NCI-H774 (cell line): ENCODE data around the gene GLT8D2.
"Not testable (repeated sequence)": the region's sequence is repeated elsewhere in the genome, so short reads cannot be mapped to it uniquely, and the experiment has no call there.

Source experiments
- DNase-seq: peaks from one replicate; lab custom pipeline; 2025; lab: John Stamatoyannopoulos, UW

GLT8D2 gene

DNA sequence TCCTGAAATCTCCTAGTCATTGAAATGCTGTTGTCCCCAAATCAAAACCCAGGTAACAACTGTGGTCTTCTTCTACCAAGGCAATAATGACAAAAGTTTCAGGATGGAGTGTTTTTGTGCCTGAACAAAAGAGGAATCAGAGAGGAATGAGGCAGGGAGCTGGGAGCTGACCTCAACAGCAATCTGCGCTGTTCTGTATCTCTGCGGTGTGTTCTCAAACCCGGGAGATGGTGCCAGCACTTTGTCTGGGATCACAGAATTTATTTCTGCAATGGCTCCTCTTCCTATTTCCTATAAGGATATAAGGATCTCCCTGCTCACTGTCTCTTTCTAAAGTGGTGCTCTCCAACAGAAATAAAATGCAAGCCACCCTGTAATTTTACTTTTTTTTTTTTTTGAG is 449 bp upstream of the GLT8D2 start:
- DNase-seq: no peak

DNA sequence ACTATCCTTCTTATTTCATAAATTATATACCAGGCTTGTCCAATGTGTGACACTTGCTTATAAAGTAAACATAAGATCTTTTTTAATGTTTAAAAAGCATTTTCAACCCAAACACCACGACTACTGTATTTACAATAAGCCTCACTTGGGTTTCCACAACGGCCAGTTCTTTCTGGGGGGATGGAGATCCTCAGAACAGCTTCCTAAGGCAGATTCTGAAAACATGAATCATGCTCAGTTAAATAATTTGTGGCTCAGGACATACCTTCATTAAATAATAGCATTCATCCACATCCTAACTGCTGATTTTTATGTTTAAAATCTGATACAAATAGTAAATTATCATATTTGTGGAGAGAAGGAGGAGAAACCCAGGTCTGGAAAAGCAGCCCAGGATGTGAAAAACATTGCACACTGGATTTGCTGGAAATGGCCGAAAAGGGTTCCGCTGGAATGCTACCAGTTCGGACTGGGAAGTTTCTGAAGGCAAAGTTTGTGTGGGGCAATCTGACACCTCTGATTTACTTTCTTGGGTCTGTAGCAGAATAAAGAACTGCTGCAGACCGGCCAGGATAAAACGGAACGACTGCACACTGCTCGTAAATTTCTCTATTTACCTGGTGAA is 597 bp downstream of the GLT8D2 start:
- DNase-seq: no peak

DNA sequence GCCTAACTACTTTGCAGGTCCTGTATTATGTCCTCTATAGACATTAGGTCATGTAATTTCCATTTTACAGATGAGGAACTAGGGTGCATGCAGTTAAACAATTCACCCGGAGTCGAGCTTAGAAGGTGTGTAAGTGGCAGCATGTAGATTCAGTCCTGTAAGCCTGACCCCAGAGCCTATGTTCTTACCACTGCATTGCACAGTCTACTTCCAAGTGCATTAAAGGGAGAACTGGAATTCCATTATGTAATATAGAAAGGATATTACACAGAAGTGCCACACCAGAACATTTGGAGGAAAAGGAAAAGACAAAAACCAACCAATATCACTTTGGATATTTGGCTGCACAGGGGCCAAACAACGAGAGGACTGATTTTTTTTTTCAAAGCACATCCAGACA is 1.2 kb downstream of the GLT8D2 start:
- DNase-seq: no peak

DNA sequence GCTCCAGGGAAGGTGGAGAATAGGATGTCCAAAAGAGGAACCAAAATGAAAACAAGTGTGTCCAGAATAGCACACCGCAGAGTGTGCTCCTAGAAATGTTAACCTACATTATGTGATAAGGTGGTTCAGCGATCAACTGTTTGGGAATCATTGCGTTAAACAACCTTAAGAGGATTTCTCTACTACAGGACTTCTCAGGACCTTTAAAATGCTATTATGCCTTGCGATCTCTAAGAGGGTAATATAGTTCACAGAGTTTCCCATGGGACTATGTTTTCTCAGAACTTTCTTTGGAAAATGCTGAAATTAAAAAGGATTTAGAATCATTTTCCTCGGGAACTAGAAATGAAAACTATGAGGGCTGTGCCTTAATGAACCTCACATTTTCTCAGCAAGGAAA is 1.8 kb downstream of the GLT8D2 start:
- DNase-seq: no peak

DNA sequence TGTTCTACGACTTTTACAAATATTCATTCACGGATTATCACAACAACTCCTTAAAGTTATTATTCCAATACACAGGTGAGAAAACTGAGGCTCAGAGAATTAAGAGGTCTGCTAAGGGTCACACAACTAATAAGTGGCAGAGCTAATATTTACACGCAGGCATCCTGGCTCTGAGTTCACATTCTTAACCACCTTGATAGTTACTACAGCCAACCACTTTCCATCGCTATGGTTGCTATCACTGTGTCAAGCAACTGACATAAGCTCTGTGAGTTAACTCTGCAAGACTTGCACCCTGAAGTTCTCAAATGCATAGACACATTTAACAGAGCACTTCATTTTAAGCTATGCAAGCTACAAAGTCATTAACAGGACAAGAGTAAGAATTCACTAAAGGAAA is 3.7 kb downstream of the GLT8D2 start:
- DNase-seq: no peak

DNA sequence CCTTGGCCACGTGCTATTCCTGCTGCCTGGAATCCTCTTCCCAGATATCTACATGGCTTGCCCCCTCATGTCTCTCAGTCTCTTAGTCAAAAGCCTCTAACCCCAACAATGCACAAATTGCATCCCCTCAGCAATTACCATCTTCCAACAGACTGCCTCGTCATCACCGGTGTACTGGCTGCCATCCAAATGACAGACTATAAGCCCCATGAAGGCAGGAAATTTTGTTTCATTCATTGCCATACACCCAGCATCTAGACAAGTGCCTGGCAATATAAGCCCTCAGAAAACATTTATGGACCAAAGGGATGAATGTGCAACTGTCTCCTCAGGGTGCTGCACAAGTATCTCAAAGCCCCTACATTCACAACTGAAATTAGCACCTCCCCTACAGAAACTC is 5.8 kb downstream of the GLT8D2 start:
- DNase-seq: no peak

DNA sequence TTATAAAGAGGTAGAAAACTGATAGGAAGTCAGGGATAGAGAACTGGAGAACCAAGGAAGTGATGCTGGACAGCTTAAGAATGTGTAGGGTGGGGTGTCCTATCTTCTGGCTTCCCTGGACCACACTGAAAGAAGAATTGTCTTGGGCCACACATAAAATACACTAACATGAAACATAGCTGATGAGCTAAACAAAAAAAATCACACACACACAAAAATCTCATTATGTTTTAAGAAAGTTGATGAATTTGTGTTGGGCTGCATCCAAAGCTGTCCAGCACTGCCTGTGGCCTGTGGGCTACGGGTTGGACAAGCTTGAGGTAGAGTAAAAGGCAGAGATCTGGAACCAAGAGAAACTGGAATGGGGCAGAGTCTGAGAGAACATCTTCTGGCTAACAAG is 7.4 kb downstream of the GLT8D2 start:
- no peak for DNase-seq

DNA sequence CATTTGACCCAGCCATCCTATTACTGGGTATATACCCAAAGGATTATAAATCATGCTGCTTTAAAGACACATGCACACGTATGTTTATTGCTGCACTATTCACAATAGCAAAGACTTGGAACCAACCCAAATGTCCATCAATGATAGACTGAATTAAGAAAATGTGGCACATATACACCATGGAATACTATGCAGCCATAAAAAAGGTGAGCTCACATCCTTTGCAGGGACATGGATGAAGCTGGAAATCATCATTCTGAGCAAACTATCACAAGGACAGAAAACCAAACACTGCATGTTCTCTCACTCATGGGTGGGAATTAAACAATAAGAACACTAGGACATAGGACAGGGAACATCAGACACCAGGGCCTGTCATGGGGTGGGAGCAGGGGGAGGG is 10.2 kb downstream of the GLT8D2 start:
- DNase-seq: not testable (repeated sequence)

DNA sequence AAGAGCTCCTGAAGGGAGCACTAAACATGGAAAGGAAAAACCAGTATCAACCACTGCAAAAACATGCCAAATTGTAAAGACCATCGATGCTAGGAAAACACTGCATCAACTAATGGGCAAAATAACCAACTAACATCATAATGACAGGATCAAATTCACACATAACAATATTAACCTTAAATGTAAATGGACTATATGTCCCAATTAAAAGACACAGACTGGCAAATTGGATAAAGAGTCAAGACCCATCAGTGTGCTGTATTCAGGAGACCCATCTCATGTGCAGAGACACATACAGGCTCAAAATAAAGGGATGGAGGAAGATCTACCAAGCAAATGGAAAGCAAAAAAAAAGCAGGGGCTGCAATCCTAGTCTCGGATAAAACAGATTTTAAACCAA is 13.8 kb downstream of the GLT8D2 start:
- DNase-seq: not testable (repeated sequence)

DNA sequence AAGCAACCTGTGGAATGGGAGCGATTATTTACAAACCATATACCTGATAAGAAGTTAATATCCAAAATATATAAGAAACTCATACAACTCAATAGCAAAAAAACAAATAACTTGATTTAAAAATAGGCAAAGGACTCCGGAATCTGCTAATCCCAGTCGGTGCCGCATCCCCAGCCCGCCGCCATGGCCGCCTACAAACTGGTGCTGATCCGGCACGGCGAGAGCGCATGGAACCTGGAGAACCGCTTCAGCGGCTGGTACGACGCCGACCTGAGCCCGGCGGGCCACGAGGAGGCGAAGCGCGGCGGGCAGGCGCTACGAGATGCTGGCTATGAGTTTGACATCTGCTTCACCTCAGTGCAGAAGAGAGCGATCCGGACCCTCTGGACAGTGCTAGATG is 19.4 kb downstream of the GLT8D2 start:
- not testable (repeated sequence) for DNase-seq

DNA sequence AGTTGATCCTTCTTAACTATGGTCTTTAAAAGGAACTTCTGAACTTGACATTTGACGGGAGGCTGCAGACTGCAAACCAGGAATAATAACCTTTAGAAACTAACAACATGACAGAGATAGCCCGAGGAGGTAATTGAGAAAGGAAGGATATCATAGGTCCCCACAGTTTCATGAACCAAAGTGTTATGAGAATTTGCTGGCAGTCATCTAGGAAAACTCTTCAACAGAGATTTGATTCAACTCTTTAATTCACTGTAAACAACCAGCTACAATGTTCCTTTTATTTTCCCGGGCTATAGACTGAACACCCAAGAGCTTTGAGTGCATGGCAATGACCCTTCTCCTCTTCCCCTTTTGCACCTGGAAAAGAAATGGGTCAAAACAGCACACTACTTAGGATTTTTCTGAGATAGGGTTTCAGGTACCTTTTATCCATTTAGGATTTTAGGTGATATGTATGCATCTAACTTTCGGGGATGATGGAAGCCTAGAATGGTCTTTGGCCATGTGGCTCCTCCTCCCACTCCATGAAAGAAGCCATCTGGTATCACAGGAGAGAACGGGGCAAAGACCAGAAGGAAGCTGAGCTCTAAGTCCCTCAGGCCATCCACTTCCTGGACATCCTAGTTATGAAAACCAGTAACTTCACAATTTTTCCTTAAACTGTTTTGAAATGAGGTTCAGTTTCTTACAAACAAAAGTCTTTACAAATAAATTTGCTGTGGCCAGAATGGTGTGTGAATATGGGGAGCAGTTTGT is 23.0 kb downstream of the GLT8D2 start:
- DNase-seq: no peak

DNA sequence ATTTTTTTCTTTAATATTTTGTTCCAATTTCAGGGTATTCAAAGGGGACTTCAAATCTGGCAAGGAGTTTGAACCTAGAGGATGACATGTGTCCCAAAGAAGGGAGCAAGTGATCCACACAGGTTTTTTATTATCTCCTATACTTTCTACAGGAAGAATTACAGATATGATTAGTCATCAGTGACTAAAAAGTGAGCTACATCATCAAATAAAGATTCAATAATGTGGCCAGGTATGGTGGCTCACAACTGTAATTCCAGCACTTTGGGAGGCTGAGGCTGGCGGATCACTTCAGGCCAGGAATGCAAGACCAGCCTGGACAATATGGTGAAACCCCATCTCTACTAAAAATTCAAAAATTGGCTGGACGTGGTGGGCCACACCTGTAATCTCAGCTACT is 24.2 kb downstream of the GLT8D2 start:
- no peak for DNase-seq

DNA sequence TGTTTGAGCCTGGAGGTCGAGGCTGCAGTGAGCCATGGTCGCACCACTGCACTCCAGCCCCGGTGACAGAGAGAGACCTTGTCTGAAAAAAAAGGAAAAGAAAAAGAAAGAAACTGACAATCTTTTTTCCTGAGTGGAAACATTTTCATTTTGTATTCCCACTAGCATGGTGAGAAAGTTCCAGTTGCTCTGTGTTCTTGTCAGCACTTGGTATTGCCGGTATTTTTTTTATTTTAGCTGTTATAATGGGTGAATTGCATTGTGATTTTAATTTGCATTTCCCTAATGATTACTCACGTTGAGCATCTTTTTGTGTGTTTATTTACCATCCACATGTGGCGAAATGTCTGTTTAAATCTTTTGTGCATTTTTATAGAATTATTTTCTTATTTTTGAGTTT is 25.6 kb downstream of the GLT8D2 start:
- no peak for DNase-seq

DNA sequence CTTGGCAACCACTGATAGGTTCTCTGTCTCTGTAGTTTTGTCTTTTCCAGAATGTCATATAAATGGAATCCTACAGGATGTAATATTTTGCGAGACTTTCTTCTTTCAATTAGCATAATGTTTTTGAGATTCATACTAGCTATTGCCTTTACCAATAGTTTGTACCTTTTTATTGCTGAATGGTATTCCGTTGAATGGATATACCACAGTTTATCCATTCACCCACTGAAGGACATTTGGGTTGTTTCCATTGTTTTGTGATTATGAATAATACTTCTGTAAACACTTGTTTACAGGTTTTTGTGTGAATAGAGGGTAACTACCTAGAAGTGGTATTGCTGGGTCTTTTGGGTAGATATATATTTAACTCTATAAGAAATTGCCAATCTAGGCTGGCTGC is 26.3 kb downstream of the GLT8D2 start:
- DNase-seq: no peak

DNA sequence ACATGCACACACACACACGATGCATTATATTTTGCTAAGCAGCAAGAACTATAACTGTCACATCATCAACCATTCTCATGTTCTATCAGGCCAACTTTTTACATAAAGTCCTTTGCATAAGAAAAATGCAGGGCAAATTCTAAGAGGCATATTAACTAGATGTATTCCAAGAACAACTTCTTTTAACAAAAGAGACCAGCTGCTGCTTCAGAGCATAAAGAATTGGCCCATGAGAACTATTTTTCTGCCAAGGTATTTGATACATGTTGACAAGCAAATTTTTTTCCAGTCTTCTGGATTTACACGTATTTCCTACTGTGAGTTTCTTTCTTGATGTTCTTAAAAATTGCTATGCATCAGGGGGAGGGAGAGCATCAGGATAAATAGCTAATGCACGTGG is 27.2 kb downstream of the GLT8D2 start:
- DNase-seq: no peak

DNA sequence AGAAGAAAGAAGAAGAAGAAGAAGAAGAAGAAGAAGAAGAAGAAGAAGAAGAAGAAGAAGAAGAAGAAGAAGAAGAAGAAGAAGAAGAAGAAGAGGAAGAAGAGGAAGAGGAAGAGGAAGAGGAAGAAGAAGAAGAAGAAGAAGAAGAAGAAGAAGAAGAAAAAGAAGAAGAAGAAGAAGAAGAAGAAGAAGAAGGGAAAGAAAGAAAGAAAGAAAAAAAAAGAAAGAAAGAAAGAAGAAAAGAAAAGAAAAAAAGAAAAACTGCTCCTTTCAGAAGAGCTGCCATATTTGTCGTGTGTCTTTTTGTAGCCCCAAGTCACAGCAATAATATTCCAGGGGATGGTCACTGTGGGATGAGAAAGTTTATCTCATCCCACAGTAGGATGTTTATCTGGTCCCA is 28.1 kb downstream of the GLT8D2 start:
- not testable (repeated sequence) for DNase-seq

DNA sequence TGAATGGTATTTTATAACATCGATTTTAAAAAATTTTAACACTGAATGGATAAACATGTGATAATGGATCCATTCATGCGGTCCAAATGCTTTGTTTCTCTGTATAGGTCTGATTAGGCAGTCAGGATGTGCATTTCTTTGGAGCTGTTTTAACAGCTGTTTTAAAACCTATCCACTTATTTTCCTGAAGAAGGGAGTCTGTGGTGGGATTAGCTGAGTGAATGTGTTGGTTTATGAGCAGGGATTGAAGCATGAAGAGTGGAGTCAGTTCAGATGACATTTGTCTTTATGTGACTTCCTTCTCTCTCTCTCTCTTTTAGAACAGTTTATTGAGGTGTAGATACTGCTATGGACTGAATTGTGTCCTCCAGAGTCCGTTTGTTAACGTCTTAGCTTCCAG is 37.7 kb downstream of the GLT8D2 start:
- no peak for DNase-seq

DNA sequence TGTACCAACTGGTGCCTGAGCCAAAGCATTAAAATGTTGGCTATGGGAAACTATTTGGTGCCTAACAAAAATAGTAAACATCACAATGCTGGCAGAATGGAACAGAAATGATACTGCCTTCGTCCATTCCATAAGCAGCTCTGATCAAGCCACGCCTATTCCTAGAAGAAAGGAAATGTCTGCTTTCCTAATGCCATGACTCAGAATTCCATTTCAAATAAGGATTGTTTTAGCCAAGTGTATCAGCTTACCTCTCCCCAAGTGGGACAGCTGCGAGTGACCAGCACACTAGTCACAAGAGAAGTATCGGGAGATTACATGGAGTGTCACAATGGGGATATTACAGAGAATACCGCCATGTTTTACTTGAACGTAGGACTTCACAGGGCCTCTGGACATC is 38.7 kb downstream of the GLT8D2 start:
- DNase-seq: no peak

DNA sequence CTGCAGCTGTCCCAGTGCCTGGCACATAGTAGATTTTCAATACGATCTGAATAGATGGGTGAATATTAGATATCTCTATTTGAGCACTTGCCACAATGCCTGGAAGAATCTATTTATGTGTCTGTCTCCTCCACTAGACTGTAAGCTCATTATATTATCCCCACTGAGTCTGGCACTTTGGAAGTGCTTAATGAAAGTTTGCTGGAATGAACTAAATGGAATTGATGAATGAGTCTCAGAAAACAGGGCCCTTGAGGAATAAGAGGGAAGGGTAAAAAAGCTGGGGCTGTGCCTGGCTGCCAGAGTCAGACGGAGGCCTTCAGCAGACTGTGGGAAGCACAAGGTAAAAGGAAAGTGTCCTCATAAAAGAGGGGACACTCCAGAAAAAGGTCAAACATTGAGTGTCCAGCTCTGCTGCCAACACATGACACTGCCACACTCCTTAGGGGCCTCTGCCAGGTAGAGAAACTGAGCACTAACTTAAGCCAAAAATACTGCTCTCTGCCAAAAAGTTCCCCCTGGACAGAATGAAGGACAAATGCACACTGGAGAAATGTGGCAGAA is 39.3 kb downstream of the GLT8D2 start:
- DNase-seq: no peak

DNA sequence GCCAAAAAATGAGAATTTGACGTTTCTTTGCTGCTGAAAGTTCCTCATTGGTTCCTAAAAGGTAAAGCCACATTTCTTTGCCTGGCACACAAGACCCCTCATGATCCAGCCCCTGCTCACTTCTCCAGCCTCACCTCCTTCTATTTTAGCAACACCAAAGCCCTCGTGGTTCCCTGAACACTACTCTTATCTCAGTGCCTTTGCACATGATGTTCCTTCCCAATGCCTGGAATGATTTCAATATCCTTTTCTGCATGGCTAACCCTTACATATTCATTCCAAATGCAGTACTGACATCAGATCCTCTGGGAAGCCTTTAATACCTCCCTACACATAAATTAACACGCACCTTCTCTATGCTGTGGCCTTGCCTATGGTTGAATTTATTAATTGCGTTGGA is 39.9 kb downstream of the GLT8D2 start:
- no peak for DNase-seq

DNA sequence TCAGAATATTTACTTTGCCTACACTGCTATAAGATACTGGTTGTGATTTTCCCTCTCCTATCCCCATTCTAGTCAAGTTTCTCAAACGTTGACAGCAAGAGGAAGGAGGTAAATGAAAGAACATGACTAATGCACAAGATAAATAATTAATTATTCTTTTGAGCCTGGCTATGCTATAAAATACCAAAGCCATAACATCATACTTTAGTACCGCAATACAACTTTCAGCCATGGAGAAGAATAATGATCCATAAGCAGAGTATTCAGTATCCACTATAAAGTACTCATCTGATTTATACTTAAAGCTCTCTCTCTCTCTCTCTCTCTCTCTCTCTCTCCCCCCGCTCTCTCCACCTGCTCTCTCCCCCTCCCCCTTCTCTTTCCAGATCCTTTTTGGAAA is 43.1 kb downstream of the GLT8D2 start:
- DNase-seq: no peak

DNA sequence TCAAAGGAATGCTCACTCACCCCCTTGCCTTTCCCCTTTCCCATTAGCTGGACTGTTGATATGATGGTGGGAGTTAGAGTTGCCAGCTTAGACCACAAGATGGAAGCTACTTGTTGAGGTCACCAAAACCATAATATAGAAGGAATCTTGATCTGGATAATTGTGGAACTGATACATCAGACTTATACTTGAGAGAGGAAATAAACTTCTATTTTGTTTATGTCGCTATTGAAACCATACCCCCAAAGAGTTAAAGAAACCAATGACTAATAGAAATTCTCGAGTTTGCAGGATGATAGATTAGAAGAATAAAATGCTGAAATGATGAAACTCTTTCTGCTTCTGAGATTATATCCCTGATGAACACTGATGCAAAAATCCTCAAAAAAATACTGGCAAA is 46.4 kb downstream of the GLT8D2 start:
- no peak for DNase-seq

DNA sequence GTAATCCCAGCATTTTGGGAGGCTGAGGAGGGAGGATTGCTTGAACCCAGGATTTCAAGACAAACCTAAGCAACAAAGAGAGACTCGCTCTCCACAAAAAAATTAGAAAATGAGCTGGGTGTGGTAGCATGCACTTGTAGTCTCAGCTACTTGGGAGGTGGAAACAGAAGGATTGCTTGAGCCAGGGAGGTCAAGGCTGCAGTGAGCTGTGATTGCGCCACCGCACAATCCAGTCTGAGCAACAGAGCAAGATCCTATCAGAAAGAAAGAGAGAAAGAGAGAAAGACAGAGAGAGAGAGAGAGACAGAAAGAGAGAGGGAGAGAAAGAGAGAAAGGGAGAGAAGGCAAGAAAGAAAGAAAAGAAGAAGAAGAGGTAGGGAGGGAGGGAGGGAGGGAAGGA is 47.3 kb downstream of the GLT8D2 start:
- DNase-seq: no peak
